Fibroblast of lung (primary cell): ENCODE data around the gene CCNY.

Experiments used
- CTCF ChIP-seq, 2 donors: IDR thresholded peaks in 1 of 2; conservative IDR thresholded peaks in 1 of 2; 1 replicate in 1 of 2; 2 replicates in 1 of 2; pipeline ENCODE4 v1.5.1; 2011 to 2012; ENCODE audit warnings: low read length in 2 of 2, control low read depth in 1 of 2, inconsistent platforms in 1 of 2, low read depth in 1 of 2, mild to moderate bottlenecking in 1 of 2
- EZH2 ChIP-seq: IDR thresholded peaks from 2 replicates; pipeline ENCODE4 v1.5.1; 2012; ENCODE audit warnings: low read length, control low read depth, mild to moderate bottlenecking; ENCODE audit errors: missing control alignments

GRCh38 chr10:35463878-35464277 is 127.6 kb downstream of the CCNY start:
- TF ChIP-seq CTCF (conservative IDR thresholded peaks at IDR 0.05 in 1 of 2, IDR thresholded peaks at IDR 0.05 in 1 of 2; ENCODE audit: low read depth in 1 of 2, low read length in 2 of 2) (no peak), EZH2 (no peak)
